Uterus (tissue), 4 donors: Measurements from ENCODE around the gene DSTN. TPM values are rescaled to one million over a fixed set of nuclear protein-coding genes. Genes with fewer than 3 reads are reported as not detected.

Experiments
- DNase-seq, 2 donors: peaks; one replicate each; pipeline ENCODE4 v3.0.0-alpha.2; 2019 to 2020
- H3K27ac ChIP-seq, 2 donors: fragments of 200-600 bp; sonication (generic); 1 replicate in 1 of 2; 2 replicates in 1 of 2; pipeline ENCODE4 v1.5.1; 2016 to 2018
- H3K27me3 ChIP-seq, 2 donors: fragments of 200-600 bp; sonication (generic); one replicate each; pipeline ENCODE4 v1.5.1; 2018 to 2019; ENCODE audit warnings: control low read depth in 1 of 2
- H3K36me3 ChIP-seq, 2 donors: fragments of 200-600 bp; sonication (generic); one replicate each; pipeline ENCODE4 v1.5.1; 2019; ENCODE audit warnings: control low read depth in 1 of 2
- H3K4me1 ChIP-seq, 2 donors: fragments of 200-600 bp; sonication (generic); one replicate each; pipeline ENCODE4 v1.5.1; 2018 to 2019; ENCODE audit warnings: control low read depth in 1 of 2
- H3K4me3 ChIP-seq, 2 donors: fragments of 200-600 bp; sonication (generic); 1 replicate in 1 of 2; 2 replicates in 1 of 2; pipeline ENCODE4 v1.5.1; 2018 to 2019; ENCODE audit warnings: mild to moderate bottlenecking in 1 of 2
- H3K9me3 ChIP-seq, 2 donors: fragments of 200-600 bp; sonication (generic); one replicate each; pipeline ENCODE4 v1.5.1; 2019; ENCODE audit warnings: control low read depth in 1 of 2
- POLR2A ChIP-seq, 2 donors: fragments of 450-650 bp; IDR thresholded peaks; one replicate each; pipeline ENCODE4 v1.6.1; 2016; ENCODE audit warnings: antibody characterized with exemption in 2 of 2, mild to moderate bottlenecking in 1 of 2, moderate library complexity in 1 of 2
- intact Hi-C: fragments of 100-400 bp; cut with DNase I; formaldehyde crosslinking; loops from one replicate; pipeline ENCODE4 v1.15.1; 2023; ENCODE audit warnings: low total_unique reads
- total RNA-seq, 4 donors: library from RNA; depleted of rRNA in 3 of 4; stranded (reverse); fragments of >200 nt in 3 of 4; gene quantifications; one replicate each; pipeline versions ENCODE4 v1.1.0 to v1.2.4, GENCODE V29; 2014 to 2023
- TF ChIP-seq, protein P1 (sequence below), 4 experiments: fragments of 200-600 bp in 2 of 4; fragments of 450-650 bp in 2 of 4; sonication (generic) in 2 of 4; IDR thresholded peaks; one replicate each; pipeline ENCODE4 v1.5.1; 2016 to 2019; ENCODE audit warnings: antibody characterized with exemption in 4 of 4, mild to moderate bottlenecking in 2 of 4, moderate library complexity in 1 of 4
- donor health status: DM: yes; HTN: yes; CAD: no.

DSTN gene
- total RNA-seq, 4 donors from 2014 or later = 294 to 674 (median 623) TPM

DNA sequence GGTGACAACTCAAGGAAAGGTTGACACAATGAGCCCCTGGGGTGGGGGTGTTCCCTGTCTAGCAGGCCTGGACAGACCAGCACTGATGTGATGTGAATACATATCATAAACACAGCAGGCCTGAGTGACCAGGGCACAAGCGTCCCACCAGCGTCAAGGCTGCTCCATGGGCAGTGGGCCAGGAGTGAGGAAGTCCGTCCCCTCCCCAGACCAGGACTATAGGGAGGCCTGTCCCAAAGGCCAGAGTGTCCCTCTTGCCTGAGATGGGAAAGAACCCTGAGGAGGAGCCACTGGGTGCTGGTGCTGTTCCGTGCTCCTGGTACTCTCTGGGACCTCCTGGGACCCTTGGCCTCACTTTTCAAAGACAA is 67.5 kb downstream of the DSTN start:
- no peaks in the 10 kb centered on the region for H3K36me3 ChIP-seq
- peaks cover 15 to 25% of the 10 kb centered on the region in 2 donors for H3K4me1 ChIP-seq
- intact Hi-C loops = no loop called here
- TF ChIP-seq, protein P1, sequence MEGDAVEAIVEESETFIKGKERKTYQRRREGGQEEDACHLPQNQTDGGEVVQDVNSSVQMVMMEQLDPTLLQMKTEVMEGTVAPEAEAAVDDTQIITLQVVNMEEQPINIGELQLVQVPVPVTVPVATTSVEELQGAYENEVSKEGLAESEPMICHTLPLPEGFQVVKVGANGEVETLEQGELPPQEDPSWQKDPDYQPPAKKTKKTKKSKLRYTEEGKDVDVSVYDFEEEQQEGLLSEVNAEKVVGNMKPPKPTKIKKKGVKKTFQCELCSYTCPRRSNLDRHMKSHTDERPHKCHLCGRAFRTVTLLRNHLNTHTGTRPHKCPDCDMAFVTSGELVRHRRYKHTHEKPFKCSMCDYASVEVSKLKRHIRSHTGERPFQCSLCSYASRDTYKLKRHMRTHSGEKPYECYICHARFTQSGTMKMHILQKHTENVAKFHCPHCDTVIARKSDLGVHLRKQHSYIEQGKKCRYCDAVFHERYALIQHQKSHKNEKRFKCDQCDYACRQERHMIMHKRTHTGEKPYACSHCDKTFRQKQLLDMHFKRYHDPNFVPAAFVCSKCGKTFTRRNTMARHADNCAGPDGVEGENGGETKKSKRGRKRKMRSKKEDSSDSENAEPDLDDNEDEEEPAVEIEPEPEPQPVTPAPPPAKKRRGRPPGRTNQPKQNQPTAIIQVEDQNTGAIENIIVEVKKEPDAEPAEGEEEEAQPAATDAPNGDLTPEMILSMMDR (IDR thresholded peaks at IDR 0.05) = no peak
- TF ChIP-seq POLR2A (IDR thresholded peaks at IDR 0.05) = no peak
- H3K4me3 ChIP-seq = no peak overlapping the region
- peak overlapping the region; percentile 63 to 77 for H3K27ac ChIP-seq
- DNase-seq = no peak
- H3K27me3 ChIP-seq = no peaks in the 10 kb centered on the region
- H3K9me3 ChIP-seq = no peaks in the 10 kb centered on the region

DNA sequence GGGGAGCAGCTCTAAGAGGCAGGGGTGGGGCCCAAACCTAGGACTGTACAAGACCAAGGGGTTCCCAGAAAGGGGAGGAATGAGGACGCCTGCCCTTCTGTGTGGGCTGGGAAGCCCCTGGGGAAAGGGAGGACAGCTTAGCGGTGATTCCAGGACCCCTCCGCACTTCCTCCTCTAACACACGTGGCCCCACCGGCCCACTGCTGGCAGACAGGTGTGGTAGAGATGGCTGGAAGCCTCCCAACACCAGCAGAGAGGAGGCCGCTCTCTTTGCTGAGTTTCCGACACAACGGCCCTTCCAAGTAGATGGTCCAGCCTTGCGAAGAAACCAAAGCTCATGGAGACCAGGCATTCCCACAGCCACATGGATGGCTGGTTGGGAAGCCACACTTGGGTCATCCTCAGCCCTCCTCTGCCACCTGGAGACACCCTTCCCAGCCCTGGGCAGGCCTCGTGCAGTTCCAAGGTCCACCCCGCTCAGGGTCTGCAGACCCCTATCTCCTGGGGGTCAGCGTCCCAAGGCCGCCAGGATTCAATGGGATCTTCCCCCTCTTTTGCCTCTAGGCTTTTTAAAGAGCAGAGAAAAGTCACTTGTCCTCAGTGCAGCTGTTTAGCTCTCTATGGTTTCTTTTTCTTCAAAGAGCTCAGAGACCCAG is 68.2 kb downstream of the DSTN start:
- Histone ChIP-seq H3K9me3 (no peaks in the 10 kb centered on the region), H3K4me3 (no peak overlapping the region), H3K27me3 (no peaks in the 10 kb centered on the region), H3K27ac (peak overlapping the region; percentile 63 to 77), H3K4me1 (peaks cover 15 to 25% of the 10 kb centered on the region in 2 donors), H3K36me3 (no peaks in the 10 kb centered on the region)
- no peak for DNase-seq
- intact Hi-C loops = no loop called here
- TF ChIP-seq POLR2A (IDR thresholded peaks at IDR 0.05) = no peak
- TF ChIP-seq, protein P1 (IDR thresholded peaks at IDR 0.05) = no peak

DNA sequence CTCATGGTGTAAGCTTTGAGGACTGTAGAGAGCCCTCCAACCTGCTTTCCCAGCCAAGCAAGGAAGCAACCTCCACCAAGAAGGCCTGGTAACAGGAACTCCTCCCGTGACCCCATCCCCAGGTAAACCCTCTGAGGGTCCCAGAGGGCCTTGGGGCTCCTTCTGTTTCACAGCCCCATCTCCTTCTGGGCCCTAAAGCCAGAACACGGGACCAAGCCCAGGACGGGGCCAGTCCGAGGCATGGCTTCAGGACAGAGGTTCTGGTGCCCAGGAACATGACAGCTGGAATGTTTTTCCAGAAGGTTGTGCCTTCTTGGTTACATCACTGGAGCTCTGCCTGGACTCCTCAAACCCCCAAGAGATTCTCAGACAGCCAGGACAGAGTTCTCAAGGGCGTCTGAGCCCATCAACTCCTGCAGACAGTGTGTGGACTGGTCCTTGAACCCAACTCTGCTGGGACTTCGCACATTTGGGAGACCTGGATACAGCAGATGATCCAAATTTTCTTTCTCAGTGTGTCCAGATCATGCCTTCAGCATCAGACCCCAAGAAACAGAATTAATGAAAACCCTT is 69.0 kb downstream of the DSTN start:
- Histone ChIP-seq H3K36me3 (no peaks in the 10 kb centered on the region), H3K27me3 (no peaks in the 10 kb centered on the region), H3K27ac (no peak overlapping the region), H3K9me3 (no peaks in the 10 kb centered on the region), H3K4me1 (peaks cover 15 to 25% of the 10 kb centered on the region in 2 donors), H3K4me3 (no peak overlapping the region)
- no peak for DNase-seq
- intact Hi-C loops = no loop called here
- TF ChIP-seq, protein P1 (IDR thresholded peaks at IDR 0.05) = no peak
- no peak for TF ChIP-seq POLR2A (IDR thresholded peaks at IDR 0.05)

DNA sequence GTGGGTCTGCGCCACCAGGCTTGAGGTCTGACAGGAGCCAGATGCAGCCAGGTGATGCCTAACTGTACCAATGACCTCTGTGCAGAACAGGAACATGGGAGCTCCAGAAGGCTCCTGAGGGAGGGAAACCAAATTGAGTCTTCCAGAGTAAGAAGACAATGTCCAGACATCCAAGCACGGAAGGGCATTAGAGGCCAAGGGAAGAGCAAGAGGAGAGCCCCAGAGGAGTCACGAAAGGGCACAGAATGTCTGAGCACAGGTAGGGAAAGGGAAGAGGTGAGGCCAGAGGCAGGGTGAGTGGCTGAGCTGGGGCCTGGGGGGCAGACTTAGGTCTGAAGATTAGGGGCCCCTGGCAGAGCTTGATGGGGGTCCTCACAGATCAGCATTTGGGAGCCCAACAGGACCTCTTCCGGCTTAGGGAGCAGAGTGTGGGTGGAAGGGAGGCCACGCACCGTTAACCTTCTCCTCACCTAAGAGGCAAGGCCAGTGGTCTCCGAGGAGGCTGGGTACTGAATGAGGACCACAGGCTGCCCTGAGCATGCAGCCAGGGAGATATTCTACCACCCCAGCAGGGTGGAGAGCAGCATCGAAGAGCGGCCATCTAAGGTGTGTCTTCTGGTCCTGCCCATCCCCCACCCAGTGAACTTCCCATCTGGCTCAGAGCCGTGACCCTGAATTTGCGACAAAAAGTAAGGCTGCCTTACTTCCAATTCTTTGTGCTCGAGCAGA is 70.4 kb downstream of the DSTN start:
- no peaks in the 10 kb centered on the region for H3K36me3 ChIP-seq
- no peak for TF ChIP-seq POLR2A (IDR thresholded peaks at IDR 0.05)
- TF ChIP-seq, protein P1 (IDR thresholded peaks at IDR 0.05) = no peak
- no peak overlapping the region for H3K27ac ChIP-seq
- no peak for DNase-seq
- peaks cover 13 to 18% of the 10 kb centered on the region in 2 donors for H3K4me1 ChIP-seq
- no peaks in the 10 kb centered on the region for H3K9me3 ChIP-seq
- intact Hi-C loops = no loop called here
- no peak overlapping the region for H3K4me3 ChIP-seq
- H3K27me3 ChIP-seq = no peaks in the 10 kb centered on the region

DNA sequence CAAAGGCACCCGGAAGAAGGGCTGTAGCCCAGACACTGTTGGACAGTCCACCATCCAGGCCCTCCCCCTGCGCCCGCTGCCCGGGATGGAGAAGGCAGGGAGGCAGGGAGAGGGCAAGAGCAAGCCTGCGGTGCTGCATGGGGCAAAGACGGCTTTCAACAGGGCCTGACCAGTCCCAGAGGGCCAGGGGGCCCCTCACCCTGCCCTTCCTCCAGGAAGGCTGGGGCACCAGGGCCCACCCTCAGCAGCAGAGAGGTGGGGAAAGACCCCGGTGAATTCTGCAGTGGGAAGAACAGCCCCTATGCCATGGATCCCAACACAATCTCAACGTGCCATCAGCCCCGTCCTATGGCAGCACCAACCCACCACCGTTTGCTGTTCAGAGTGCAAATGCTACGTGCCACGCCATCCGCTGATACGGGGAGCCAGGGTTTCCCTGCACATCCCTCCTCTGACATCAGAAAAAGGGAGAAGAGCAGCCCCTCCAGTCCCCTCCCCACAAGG is 71.1 kb downstream of the DSTN start:
- intact Hi-C loops = no loop called here
- Histone ChIP-seq H3K9me3 (no peaks in the 10 kb centered on the region), H3K4me1 (peaks cover 7 to 12% of the 10 kb centered on the region in 2 donors), H3K27ac (no peak overlapping the region), H3K36me3 (no peaks in the 10 kb centered on the region), H3K4me3 (no peak overlapping the region), H3K27me3 (no peaks in the 10 kb centered on the region)
- TF ChIP-seq, protein P1 (IDR thresholded peaks at IDR 0.05) = no peak
- TF ChIP-seq POLR2A (IDR thresholded peaks at IDR 0.05) = no peak
- DNase-seq = no peak
